Keratinocyte (primary cell): ENCODE results near the gene ST3GAL2.

ENCODE experiments used
- CTCF ChIP-seq, 3 experiments: IDR thresholded peaks in 1 of 3; conservative IDR thresholded peaks in 1 of 3; optimal IDR thresholded peaks in 1 of 3; 2 replicates in 2 of 3; 3 replicates in 1 of 3; pipeline versions ENCODE3 to v1.5.1; 2011; ENCODE audit warnings: low read length in 3 of 3, mild to moderate bottlenecking in 3 of 3, moderate library complexity in 2 of 3, control low read depth in 1 of 3, inconsistent platforms in 1 of 3; ENCODE audit not compliant: insufficient read depth in 2 of 3; ENCODE audit errors: extremely low read depth in 1 of 3
- EZH2 ChIP-seq: IDR thresholded peaks from one replicate; pipeline ENCODE4 v1.6.1; 2012; ENCODE audit warnings: inconsistent platforms, mild to moderate bottlenecking, low read length, moderate library complexity

DNA sequence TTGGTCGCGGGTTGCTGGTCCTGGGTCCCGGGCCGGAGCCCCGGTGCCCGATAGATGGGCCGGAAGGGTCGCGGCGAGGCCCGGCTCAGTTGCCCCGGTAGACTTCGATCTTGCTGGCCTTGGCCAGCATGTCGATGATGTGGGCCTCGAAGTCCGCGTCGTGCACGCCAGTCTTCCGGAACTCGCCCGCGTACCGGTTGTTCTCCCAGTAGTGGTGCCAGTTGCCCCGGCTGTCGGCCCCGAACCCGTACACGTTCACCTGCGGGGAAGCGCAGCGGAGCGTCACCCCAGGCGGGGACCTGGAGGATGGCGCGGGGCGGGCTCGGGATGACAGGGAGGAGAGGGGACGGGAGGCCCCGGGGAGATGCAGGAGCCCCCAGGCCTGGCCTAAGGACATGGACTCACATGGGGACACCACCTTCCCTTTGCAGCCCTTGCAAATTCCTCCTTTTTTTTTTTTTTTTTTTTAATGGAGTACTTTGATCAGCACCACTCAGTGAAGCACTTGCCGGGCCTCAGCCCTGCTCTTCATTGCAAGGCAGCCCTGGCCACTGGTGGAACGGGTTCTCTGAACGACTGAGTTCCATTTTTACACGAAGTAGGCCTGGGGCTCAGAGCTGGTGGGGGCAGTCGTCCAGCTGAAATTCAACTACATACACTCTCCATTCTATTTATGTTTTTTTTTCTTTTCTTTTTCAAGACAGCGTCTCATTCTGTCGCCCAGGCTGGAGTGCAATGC lies 57.1 kb downstream of the ST3GAL2 start:
- no peak for TF ChIP-seq CTCF (optimal IDR thresholded peaks at IDR 0.05 in 1 of 3, IDR thresholded peaks at IDR 0.05 in 1 of 3, conservative IDR thresholded peaks at IDR 0.05 in 1 of 3; ENCODE audit: extremely low read depth in 1 of 3, insufficient read depth in 2 of 3, low read length in 3 of 3)
- no peak for TF ChIP-seq EZH2
